ENCODE results near the gene KATNB1. TPM values are rescaled to one million over a fixed set of nuclear protein-coding genes. Genes with fewer than 3 reads are reported as not detected.

KATNB1 gene
- total and polyA plus RNA-seq, 2 of the 8 experiments (the other 6 are each of a cell fraction or from before 2014, with no cell fraction given): 50.2 to 60.4 TPM

- H2BK5ac ChIP-seq (ENCODE audit: low read depth, low read length): no peak overlapping the region
- H2BK120ac ChIP-seq (replicated peaks; ENCODE audit: low read depth, low read length): no peak overlapping the region
- H2AFZ ChIP-seq (ENCODE audit: low read length): no peak overlapping the region
- H3K27ac ChIP-seq (ENCODE audit: low read depth, low read length): no peak overlapping the region
- ChIA-PET CTCF (ENCODE audit: partially characterized antibody) (interaction anchor here (0.5 to 1.6 kb wide), 4 partner anchors 24 to 38 kb away, joined by 3 to 4 read pairs (median 4); no protein-coding TSS in a partner anchor), POLR2A (ENCODE audit: partially characterized antibody) (no interaction called here)
- H2BK20ac ChIP-seq (ENCODE audit: low read length): no peak overlapping the region
- H3K79me1 ChIP-seq (ENCODE audit: low read depth, low read length): no peaks in the 10 kb centered on the region
- no peak overlapping the region for H2AK5ac ChIP-seq (ENCODE audit: low read depth, low read length)
- 87% methylated on average over 16 of the region's 16 CpGs; no CpG with 5 or more reads in 1 of the 2 experiments for WGBS, 2 experiments (ENCODE audit: extremely low coverage in 1 of 2, insufficient coverage in 1 of 2, insufficient read length in 1 of 2, insufficient replicate concordance in 2 of 2, low coverage in 1 of 2, low lambda C conversion rate in 2 of 2, missing lambda C conversion rate in 1 of 2)
- DNase-seq (ENCODE audit: low read depth in 1 of 2, low spot score in 2 of 2): no peak
- H4K20me1 ChIP-seq (replicated peaks in 1 of 2; ENCODE audit: control insufficient read depth in 1 of 2, insufficient read depth in 2 of 2, low read length in 2 of 2): no peaks in the 10 kb centered on the region
- no peak overlapping the region for H4K91ac ChIP-seq (replicated peaks; ENCODE audit: insufficient read length, low read length)
- H3K4me2 ChIP-seq (ENCODE audit: insufficient read depth in 1 of 2, low read depth in 2 of 2, low read length in 2 of 2): no peak overlapping the region
- no peak overlapping the region for H3K18ac ChIP-seq (ENCODE audit: extremely low read depth, low read length)
- no peak overlapping the region for H3K56ac ChIP-seq (replicated peaks; ENCODE audit: insufficient read length, low read depth, low read length)
- no peak overlapping the region for H2BK12ac ChIP-seq (ENCODE audit: low read depth, low read length)
- no peak overlapping the region for H3K14ac ChIP-seq (ENCODE audit: insufficient read length)
- no peaks in the 10 kb centered on the region for H3K27me3 ChIP-seq (replicated peaks in 1 of 4; ENCODE audit: control insufficient read depth in 3 of 4, extremely low read depth in 1 of 4, insufficient read depth in 3 of 4, low read length in 3 of 4)
- no peak for FAIRE-seq
- no peak overlapping the region for H3K9ac ChIP-seq (replicated peaks in 1 of 4; ENCODE audit: extremely low read depth in 1 of 4, low read depth in 3 of 4, low read length in 3 of 4)
- H3K9me3 ChIP-seq (ENCODE audit: insufficient read depth in 2 of 2, low read depth in 1 of 2, low read length in 1 of 2): no peaks in the 10 kb centered on the region
- no peak overlapping the region for H4K5ac ChIP-seq (ENCODE audit: insufficient read length, low read depth, low read length)
- H4K8ac ChIP-seq (ENCODE audit: extremely low read depth, insufficient read depth, low read length): no peak overlapping the region
- no peak overlapping the region for H3K4me3 ChIP-seq (ENCODE audit: extremely low read depth in 1 of 4, insufficient read depth in 2 of 4, low read depth in 3 of 4, low read length in 4 of 4)
- H3K23ac ChIP-seq (ENCODE audit: insufficient read length): no peak overlapping the region
- H3K36me3 ChIP-seq (ENCODE audit: control insufficient read depth in 2 of 4, insufficient read depth in 4 of 4, low read length in 3 of 4): no peaks in the 10 kb centered on the region
- H2BK15ac ChIP-seq (ENCODE audit: low read length): no peak overlapping the region
- no peaks in the 10 kb centered on the region for H3K79me2 ChIP-seq (ENCODE audit: control insufficient read depth in 1 of 2, insufficient read depth in 2 of 2, low read length in 2 of 2)
- 0 out of 2 replicates have a peak, but pooled peaks cover 2% of the 10 kb centered on the region for H3K23me2 ChIP-seq (ENCODE audit: low read depth, low read length)
- no peak overlapping the region for H3K4ac ChIP-seq (replicated peaks; ENCODE audit: insufficient read length, low read depth, low read length)
- H3K4me1 ChIP-seq (replicated peaks in 1 of 4; ENCODE audit: control insufficient read depth in 3 of 4, insufficient read depth in 4 of 4, low read length in 3 of 4): no peaks in the 10 kb centered on the region; a peak in 1 of 7 replicates
- TF ChIP-seq RNF2 (IDR thresholded peaks at IDR 0.05; ENCODE audit: borderline replicate concordance, low read depth, low read length, missing control alignments, poor library complexity, severe bottlenecking) (no peak), GABPA (IDR thresholded peaks at IDR 0.05; ENCODE audit: borderline replicate concordance, insufficient read depth, low read length) (no peak), MAFK (IDR thresholded peaks at IDR 0.05; ENCODE audit: low read depth, low read length) (no peak), SIX5 (IDR thresholded peaks at IDR 0.05; ENCODE audit: low read depth, low read length) (no peak), ATF3 (IDR thresholded peaks at IDR 0.05; ENCODE audit: insufficient read depth, low read depth, low read length) (no peak), SP4 (IDR thresholded peaks at IDR 0.05; ENCODE audit: low read length) (no peak), TAF7 (optimal IDR thresholded peaks at IDR 0.05; ENCODE audit: borderline replicate concordance, low read depth, low read length) (no peak), CTCF (IDR thresholded peaks at IDR 0.05; ENCODE audit: control extremely low read depth in 1 of 3, insufficient read depth in 1 of 3, low read depth in 1 of 3, low read length in 3 of 3) (no peak), CHD1 (IDR thresholded peaks at IDR 0.05; ENCODE audit: low read depth, low read length) (no peak), BACH1 (IDR thresholded peaks at IDR 0.05; ENCODE audit: low read length) (no peak)
Observed at GRCh38 chr16:57698812-57699405, 36.7 kb upstream of the KATNB1 start.

Data from H1 (cell line).